ENCODE results near the gene KLK13. TPM values are rescaled to one million over a fixed set of nuclear protein-coding genes. Genes with fewer than 3 reads are reported as not detected.

KLK13 gene
- total and polyA plus RNA-seq, 2 of the 8 experiments (the other 6 are each of a cell fraction or from before 2014, with no cell fraction given), result 4.2 to 4.5 TPM

GRCh38 chr19:51097166-51097738, 32.4 kb upstream of the KLK13 start:
- Histone ChIP-seq H2BK20ac (ENCODE audit: low read length) (no peak overlapping the region), H4K91ac (replicated peaks; ENCODE audit: insufficient read length, low read length) (no peak overlapping the region), H4K20me1 (replicated peaks in 1 of 2; ENCODE audit: control insufficient read depth in 1 of 2, insufficient read depth in 2 of 2, low read length in 2 of 2) (peaks cover 2 to 3% of the 10 kb centered on the region in 2 experiments), H3K56ac (replicated peaks; ENCODE audit: insufficient read length, low read depth, low read length) (no peak overlapping the region), H3K9ac (replicated peaks in 1 of 4; ENCODE audit: extremely low read depth in 1 of 4, low read depth in 3 of 4, low read length in 3 of 4) (no peak overlapping the region), H3K36me3 (ENCODE audit: control insufficient read depth in 2 of 4, insufficient read depth in 4 of 4, low read length in 3 of 4) (no peaks in the 10 kb centered on the region; a peak in 3 of 8 replicates), H3K4ac (replicated peaks; ENCODE audit: insufficient read length, low read depth, low read length) (no peak overlapping the region), H2AFZ (ENCODE audit: low read length) (no peak overlapping the region), H3K27me3 (replicated peaks in 1 of 4; ENCODE audit: control insufficient read depth in 3 of 4, extremely low read depth in 1 of 4, insufficient read depth in 3 of 4, low read length in 3 of 4) (no peaks in the 10 kb centered on the region; a peak in 1 of 7 replicates), H3K23me2 (ENCODE audit: low read depth, low read length) (no peaks in the 10 kb centered on the region), H4K5ac (ENCODE audit: insufficient read length, low read depth, low read length) (no peak overlapping the region), H3K9me3 (ENCODE audit: insufficient read depth in 2 of 2, low read depth in 1 of 2, low read length in 1 of 2) (no peaks in the 10 kb centered on the region), H3K79me1 (ENCODE audit: low read depth, low read length) (peaks cover 3% of the 10 kb centered on the region; the same call in 1 of the 2 replicates), H4K8ac (ENCODE audit: extremely low read depth, insufficient read depth, low read length) (no peak overlapping the region), H3K4me3 (ENCODE audit: extremely low read depth in 1 of 4, insufficient read depth in 2 of 4, low read depth in 3 of 4, low read length in 4 of 4) (no peak overlapping the region), H3K79me2 (ENCODE audit: control insufficient read depth in 1 of 2, insufficient read depth in 2 of 2, low read length in 2 of 2) (no peaks in the 10 kb centered on the region), H2BK5ac (ENCODE audit: low read depth, low read length) (no peak overlapping the region), H3K23ac (ENCODE audit: insufficient read length) (no peak overlapping the region), H2BK120ac (replicated peaks; ENCODE audit: low read depth, low read length) (no peak overlapping the region), H3K14ac (ENCODE audit: insufficient read length) (no peak overlapping the region), H2BK12ac (ENCODE audit: low read depth, low read length) (no peak overlapping the region), H3K4me1 (replicated peaks in 1 of 4; ENCODE audit: control insufficient read depth in 3 of 4, insufficient read depth in 4 of 4, low read length in 3 of 4) (peaks cover 0 to 6% (median 2%) of the 10 kb centered on the region in 4 experiments; a peak in 4 of 7 replicates), H2BK15ac (ENCODE audit: low read length) (no peak overlapping the region), H2AK5ac (ENCODE audit: low read depth, low read length) (no peak overlapping the region), H3K18ac (ENCODE audit: extremely low read depth, low read length) (no peak overlapping the region), H3K27ac (ENCODE audit: low read depth, low read length) (no peak overlapping the region), H3K4me2 (ENCODE audit: insufficient read depth in 1 of 2, low read depth in 2 of 2, low read length in 2 of 2) (no peak overlapping the region)
- CTCF ChIA-PET (ENCODE audit: partially characterized antibody), result interaction anchor here (0.7 to 8.3 kb wide), 41 partner anchors 8 to 728 kb away, joined by 3 to 269 read pairs (median 5); partner anchors contain the start of genes KLK10, KLK11, KLK13 and KLK8
- DNase-seq (ENCODE audit: low read depth in 1 of 2, low spot score in 2 of 2) (peak in 1 of 2 experiments; percentile 89), FAIRE-seq (no peak)
- TF ChIP-seq RAD21 (IDR thresholded peaks at IDR 0.05 in 1 of 2, conservative IDR thresholded peaks at IDR 0.05 in 1 of 2; ENCODE audit: low read depth in 2 of 2, low read length in 2 of 2), result peak; percentile 55 to 66
- TF ChIP-seq CTCF (IDR thresholded peaks at IDR 0.05; ENCODE audit: control extremely low read depth in 1 of 3, insufficient read depth in 1 of 3, low read depth in 1 of 3, low read length in 3 of 3), result peak; percentile 69 to 74 (median 70)
- TF ChIP-seq RNF2 (IDR thresholded peaks at IDR 0.05; ENCODE audit: borderline replicate concordance, low read depth, low read length, missing control alignments, poor library complexity, severe bottlenecking), result no peak
- WGBS, 2 experiments (ENCODE audit: extremely low coverage in 1 of 2, insufficient coverage in 1 of 2, insufficient read length in 1 of 2, insufficient replicate concordance in 2 of 2, low coverage in 1 of 2, low lambda C conversion rate in 2 of 2, missing lambda C conversion rate in 1 of 2), result 18% methylated on average over 6 of the region's 8 CpGs; no CpG with 5 or more reads in 1 of the 2 experiments
- POLR2A ChIA-PET (ENCODE audit: partially characterized antibody), result interaction anchor here (0.9 to 1.6 kb wide), 8 partner anchors 11 to 304 kb away, joined by 3 to 5 read pairs (median 4); partner anchors contain the start of genes CTU1, KLK10 and KLK11
